ENCODE results near the gene CARM1.

DNA sequence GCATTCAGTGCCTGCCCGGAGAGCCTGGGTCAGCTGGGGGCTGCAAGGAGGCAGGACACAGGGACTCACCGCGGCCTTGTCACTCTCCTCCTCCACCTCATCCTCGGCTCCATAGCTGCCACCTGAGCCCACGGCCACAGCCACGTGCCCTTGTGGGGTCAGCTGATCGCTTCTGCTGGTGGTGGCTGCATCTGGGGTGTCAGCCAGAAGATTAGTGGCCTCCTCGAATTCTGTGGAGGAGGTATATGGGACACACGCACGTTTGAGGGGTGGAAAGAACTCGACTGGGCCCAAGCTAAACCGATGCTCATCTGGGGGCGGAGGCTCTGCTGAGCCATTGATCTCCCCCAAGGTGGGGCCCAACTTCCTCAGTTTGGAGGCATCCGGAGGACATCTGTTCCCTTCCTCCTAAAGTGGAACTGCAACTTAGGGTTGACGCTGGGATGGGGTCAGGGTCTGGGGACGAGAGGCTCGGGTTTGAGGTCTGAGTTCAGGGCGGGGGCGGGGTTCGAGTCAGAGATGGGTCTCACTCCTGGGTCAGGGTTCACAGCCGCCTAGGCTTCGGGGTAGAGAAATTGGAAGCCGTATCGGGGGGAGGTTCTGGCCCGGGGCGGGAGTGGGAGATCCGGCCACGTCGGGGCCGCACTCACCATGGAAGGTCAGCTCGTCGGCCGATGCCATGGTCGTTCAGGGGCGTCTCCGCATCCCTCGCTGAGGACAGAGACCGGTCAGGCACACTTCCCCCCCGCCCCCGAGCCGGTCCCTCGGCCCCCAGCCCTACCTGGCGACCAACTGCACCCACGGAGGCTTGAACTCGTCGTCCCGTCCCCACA, 56.6 kb downstream of the CARM1 start:
- TF ChIP-seq, protein P1, sequence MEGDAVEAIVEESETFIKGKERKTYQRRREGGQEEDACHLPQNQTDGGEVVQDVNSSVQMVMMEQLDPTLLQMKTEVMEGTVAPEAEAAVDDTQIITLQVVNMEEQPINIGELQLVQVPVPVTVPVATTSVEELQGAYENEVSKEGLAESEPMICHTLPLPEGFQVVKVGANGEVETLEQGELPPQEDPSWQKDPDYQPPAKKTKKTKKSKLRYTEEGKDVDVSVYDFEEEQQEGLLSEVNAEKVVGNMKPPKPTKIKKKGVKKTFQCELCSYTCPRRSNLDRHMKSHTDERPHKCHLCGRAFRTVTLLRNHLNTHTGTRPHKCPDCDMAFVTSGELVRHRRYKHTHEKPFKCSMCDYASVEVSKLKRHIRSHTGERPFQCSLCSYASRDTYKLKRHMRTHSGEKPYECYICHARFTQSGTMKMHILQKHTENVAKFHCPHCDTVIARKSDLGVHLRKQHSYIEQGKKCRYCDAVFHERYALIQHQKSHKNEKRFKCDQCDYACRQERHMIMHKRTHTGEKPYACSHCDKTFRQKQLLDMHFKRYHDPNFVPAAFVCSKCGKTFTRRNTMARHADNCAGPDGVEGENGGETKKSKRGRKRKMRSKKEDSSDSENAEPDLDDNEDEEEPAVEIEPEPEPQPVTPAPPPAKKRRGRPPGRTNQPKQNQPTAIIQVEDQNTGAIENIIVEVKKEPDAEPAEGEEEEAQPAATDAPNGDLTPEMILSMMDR (IDR thresholded peaks at IDR 0.05): no peak
- no peak for TF ChIP-seq POLR2A (IDR thresholded peaks at IDR 0.05)

Data from thyroid gland (tissue), 4 donors.